Endothelial cell of umbilical vein (primary cell): ENCODE measurements around the gene GUCA2A. TPM values are rescaled to one million over a fixed set of nuclear protein-coding genes. Genes with fewer than 3 reads are reported as not detected.

ENCODE experiments used
- BruUV-seq: library from RNA; stranded (reverse); fragments of 400-500 nt; replicated peaks from 2 replicates; lab custom pipeline; 2021; lab: Mats Ljungman, UMichigan
- CTCF ChIA-PET: fragments of 300-600, 350-600 bp; sonication (Branson Sonifier 250); formaldehyde crosslinking; loops from one replicate; lab custom pipeline; 2021; ENCODE audit warnings: antibody characterized with exemption, inconsistent platforms; lab: Charles Lee
- POLR2A ChIA-PET: fragments of 300-600, 350-600 bp; sonication (Branson Sonifier 250); formaldehyde crosslinking; loops from one replicate; lab custom pipeline; 2021; ENCODE audit warnings: antibody characterized with exemption, inconsistent platforms; lab: Charles Lee
- DNase-seq: peaks from one replicate; pipeline ENCODE4 v3.0.0-alpha.2; 2011; ENCODE audit warnings: low read depth, low spot score
- FAIRE-seq: peaks from 2 replicates; lab custom pipeline; 2011; peaks lifted over from hg19 to GRCh38; lab: Jason Lieb, UNC
- H2AFZ ChIP-seq: 2 replicates; pipeline ENCODE4 v1.6.0; 2012; ENCODE audit warnings: low read depth, low read length, control low read depth, inconsistent platforms
- H3K27ac ChIP-seq: 2 replicates; pipeline ENCODE4 v1.5.1; 2011; ENCODE audit warnings: low read depth, mild to moderate bottlenecking, control low read depth, low read length, moderate library complexity; ENCODE audit not compliant: insufficient read depth
- H3K27me3 ChIP-seq, 2 experiments: 2 replicates each; pipeline versions ENCODE4 v1.6.0 to v1.6.1; 2011; ENCODE audit warnings: low read length in 2 of 2, mixed read lengths in 1 of 2; ENCODE audit not compliant: control insufficient read depth in 2 of 2, insufficient read depth in 2 of 2
- H3K36me3 ChIP-seq, 2 experiments: 2 replicates in 1 of 2; 3 replicates in 1 of 2; pipeline ENCODE4 v1.5.1; 2011; ENCODE audit warnings: low read length in 2 of 2, mild to moderate bottlenecking in 1 of 2, moderate library complexity in 1 of 2; ENCODE audit not compliant: control insufficient read depth in 2 of 2, insufficient read depth in 2 of 2; ENCODE audit errors: extremely low read depth in 1 of 2
- H3K4me1 ChIP-seq: 3 replicates; pipeline ENCODE4 v1.5.1; 2011; ENCODE audit warnings: mild to moderate bottlenecking, low read length; ENCODE audit not compliant: control insufficient read depth, insufficient read depth; ENCODE audit errors: extremely low read depth
- H3K4me2 ChIP-seq: 2 replicates; pipeline ENCODE4 v1.6.1; 2011; ENCODE audit warnings: low read length, control low read depth, mixed read lengths; ENCODE audit not compliant: insufficient read depth
- H3K4me3 ChIP-seq, 3 experiments: fragments of 200-600 bp in 1 of 3; sonication (generic), shearing (Covaris generic) in 1 of 3; replicated peaks in 1 of 3; 2 replicates each; pipeline ENCODE4 v1.5.1; 2011 to 2016; ENCODE audit warnings: control low read depth in 3 of 3, low read length in 3 of 3, mild to moderate bottlenecking in 2 of 3, inconsistent platforms in 1 of 3, low read depth in 1 of 3, moderate library complexity in 1 of 3; ENCODE audit not compliant: insufficient read depth in 1 of 3
- H3K79me2 ChIP-seq: 2 replicates; pipeline ENCODE4 v1.6.0; 2012; ENCODE audit warnings: low read length, inconsistent platforms; ENCODE audit not compliant: control insufficient read depth, insufficient read depth
- H3K9ac ChIP-seq: replicated peaks from 2 replicates; pipeline ENCODE3; 2011; ENCODE audit warnings: low read length, control low read depth; ENCODE audit not compliant: insufficient read depth; ENCODE audit errors: extremely low read depth
- H3K9me1 ChIP-seq: replicated peaks from 3 replicates; pipeline ENCODE4 v1.6.0; 2011; ENCODE audit warnings: mild to moderate bottlenecking, low read length; ENCODE audit not compliant: control insufficient read depth, insufficient read depth; ENCODE audit errors: extremely low read depth
- H3K9me3 ChIP-seq: replicated peaks from 2 replicates; pipeline ENCODE4 v1.5.1; 2012; ENCODE audit warnings: low read length, inconsistent platforms; ENCODE audit not compliant: control insufficient read depth, insufficient read depth
- H4K20me1 ChIP-seq: replicated peaks from 2 replicates; pipeline ENCODE3; 2011; ENCODE audit warnings: mild to moderate bottlenecking, low read length; ENCODE audit not compliant: control insufficient read depth, insufficient read depth; ENCODE audit errors: extremely low read depth
- EZH2 ChIP-seq: IDR thresholded peaks from 2 replicates; pipeline ENCODE4 v1.6.1; 2012; ENCODE audit warnings: borderline replicate concordance, low read depth, mild to moderate bottlenecking, moderate library complexity, low read length, inconsistent platforms; ENCODE audit not compliant: severe bottlenecking
- FOS ChIP-seq: IDR thresholded peaks from 2 replicates; pipeline ENCODE4 v1.6.1; 2011; ENCODE audit warnings: mild to moderate bottlenecking, low read length, moderate library complexity, borderline replicate concordance; ENCODE audit not compliant: insufficient read depth
- GATA2 ChIP-seq: IDR thresholded peaks from 2 replicates; pipeline ENCODE4 v1.7.0; 2011; ENCODE audit warnings: low read depth, mild to moderate bottlenecking, moderate library complexity, mixed read lengths, low read length; ENCODE audit not compliant: insufficient read length, insufficient read depth
- JUN ChIP-seq: IDR thresholded peaks from 2 replicates; pipeline ENCODE4 v1.6.1; 2011; ENCODE audit warnings: borderline replicate concordance, low read depth; ENCODE audit not compliant: insufficient read length, insufficient read depth
- MYC ChIP-seq: IDR thresholded peaks from one replicate; pipeline ENCODE4 v1.6.1; 2011; ENCODE audit warnings: mild to moderate bottlenecking, low read depth, low read length
- POLR2A ChIP-seq: IDR thresholded peaks from 2 replicates; pipeline ENCODE4 v1.6.1; 2012; ENCODE audit warnings: low read depth, mild to moderate bottlenecking, control low read depth, low read length
- POLR2AphosphoS5 ChIP-seq: IDR thresholded peaks from 2 replicates; pipeline ENCODE4 v1.6.1; 2012; ENCODE audit warnings: low read depth, mild to moderate bottlenecking, control low read depth, low read length, moderate library complexity; ENCODE audit not compliant: insufficient read depth
- dilution Hi-C: fragments of 300-500 bp; cut with MboI; formaldehyde crosslinking; loops from one replicate; pipeline ENCODE4 v1.15.0; 2019; ENCODE audit warnings: low sequenced_read_pairs; ENCODE audit not compliant: extremely low pct_ligation_motif_present
- intact Hi-C: fragments of 100-400 bp; cut with micrococcal nuclease; formaldehyde crosslinking; loops from one replicate; pipeline ENCODE4 v1.10.0; 2022
- polyA plus RNA-seq, 4 experiments: library from polyadenylated mRNA; depleted of rRNA in 3 of 4; stranded (reverse) in 3 of 4; unstranded in 1 of 4; fragments of >200 nt; gene quantifications; 2 replicates each; pipeline versions ENCODE4 v1.2.1 to v1.2.3, GENCODE V29; 2011 to 2012; ENCODE audit warnings: missing spikeins in 1 of 4
- total RNA-seq: library from RNA; stranded (reverse); gene quantifications from 2 replicates; pipeline ENCODE4 v1.2.3, GENCODE V29; 2021
- TF ChIP-seq, protein P1 (sequence below), 2 donors: IDR thresholded peaks; 1 replicate in 1 of 2; 2 replicates in 1 of 2; pipeline ENCODE4 v1.5.1; 2011; ENCODE audit warnings: low read length in 2 of 2, mild to moderate bottlenecking in 2 of 2, moderate library complexity in 2 of 2, control low read depth in 1 of 2, inconsistent platforms in 1 of 2, low read depth in 1 of 2; ENCODE audit not compliant: insufficient read depth in 1 of 2; ENCODE audit errors: extremely low read depth in 1 of 2
- TF ChIP-seq, protein P2 (sequence below): IDR thresholded peaks from 2 replicates; pipeline ENCODE4 v1.6.1; 2011; ENCODE audit not compliant: insufficient read depth, insufficient read length

GUCA2A gene
- total and polyA plus RNA-seq, 2 donors (not counting 3 experiments of a cell fraction or from before 2014, with no cell fraction given): not detected

DNA sequence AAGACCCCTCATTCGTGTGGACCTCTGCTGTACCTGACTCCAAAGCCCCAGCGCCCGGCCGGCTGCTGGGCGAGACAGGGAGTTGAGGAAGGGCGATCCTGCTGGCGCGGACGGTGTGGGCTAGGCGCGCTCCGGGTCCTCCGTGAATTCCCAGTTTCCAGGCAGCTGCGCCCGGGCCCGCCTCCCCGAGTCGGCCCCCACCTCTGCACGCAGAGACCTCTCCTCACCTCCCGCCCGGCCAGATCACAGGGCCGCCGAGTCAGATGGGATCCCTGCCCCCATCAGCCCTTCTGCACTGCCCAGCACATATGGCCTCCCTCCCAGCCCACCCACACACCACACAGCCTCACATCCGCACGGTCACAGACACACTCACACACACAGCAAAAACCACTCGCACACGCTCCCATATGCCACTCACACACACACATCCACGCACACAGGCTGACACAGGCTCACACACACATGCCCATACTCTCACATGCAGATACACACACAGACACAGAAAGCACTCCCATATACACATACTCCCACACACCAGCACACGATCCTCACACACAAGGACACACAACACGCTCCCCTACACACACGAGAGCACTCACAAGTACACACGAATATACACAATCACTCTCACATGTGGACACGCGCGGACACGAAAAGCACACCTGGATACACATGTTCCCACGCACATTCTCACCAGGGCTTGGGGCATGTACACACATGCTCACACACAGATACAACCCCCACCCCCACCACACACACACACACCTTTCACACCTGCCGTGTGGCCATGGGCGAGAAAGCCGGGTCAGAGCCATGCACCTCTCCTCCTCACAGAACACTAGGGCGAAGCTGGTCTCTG, 18.6 kb downstream of the GUCA2A start:
- BruUV-seq: no TSS peak
- Histone ChIP-seq H3K27me3 (peaks cover 21 to 22% of the 10 kb centered on the region in 2 experiments), H3K9me1 (no peaks in the 10 kb centered on the region), H3K4me3 (no peak overlapping the region), H3K36me3 (no peaks in the 10 kb centered on the region), H3K4me1 (no peaks in the 10 kb centered on the region), H3K9ac (no peak overlapping the region), H3K79me2 (no peaks in the 10 kb centered on the region), H4K20me1 (no peaks in the 10 kb centered on the region), H3K27ac (no peak overlapping the region), H3K4me2 (no peak overlapping the region), H3K9me3 (no peaks in the 10 kb centered on the region), H2AFZ (no peak overlapping the region)
- TF ChIP-seq GATA2: no peak
- TF ChIP-seq, protein P1, sequence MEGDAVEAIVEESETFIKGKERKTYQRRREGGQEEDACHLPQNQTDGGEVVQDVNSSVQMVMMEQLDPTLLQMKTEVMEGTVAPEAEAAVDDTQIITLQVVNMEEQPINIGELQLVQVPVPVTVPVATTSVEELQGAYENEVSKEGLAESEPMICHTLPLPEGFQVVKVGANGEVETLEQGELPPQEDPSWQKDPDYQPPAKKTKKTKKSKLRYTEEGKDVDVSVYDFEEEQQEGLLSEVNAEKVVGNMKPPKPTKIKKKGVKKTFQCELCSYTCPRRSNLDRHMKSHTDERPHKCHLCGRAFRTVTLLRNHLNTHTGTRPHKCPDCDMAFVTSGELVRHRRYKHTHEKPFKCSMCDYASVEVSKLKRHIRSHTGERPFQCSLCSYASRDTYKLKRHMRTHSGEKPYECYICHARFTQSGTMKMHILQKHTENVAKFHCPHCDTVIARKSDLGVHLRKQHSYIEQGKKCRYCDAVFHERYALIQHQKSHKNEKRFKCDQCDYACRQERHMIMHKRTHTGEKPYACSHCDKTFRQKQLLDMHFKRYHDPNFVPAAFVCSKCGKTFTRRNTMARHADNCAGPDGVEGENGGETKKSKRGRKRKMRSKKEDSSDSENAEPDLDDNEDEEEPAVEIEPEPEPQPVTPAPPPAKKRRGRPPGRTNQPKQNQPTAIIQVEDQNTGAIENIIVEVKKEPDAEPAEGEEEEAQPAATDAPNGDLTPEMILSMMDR (IDR thresholded peaks at IDR 0.05; ENCODE audit: extremely low read depth in 1 of 2, insufficient read depth in 1 of 2, low read depth in 1 of 2, low read length in 2 of 2): no peak
- TF ChIP-seq EZH2: no peak
- no peak for TF ChIP-seq POLR2AphosphoS5
- TF ChIP-seq JUN: no peak
- TF ChIP-seq POLR2A: no peak
- TF ChIP-seq, protein P2, sequence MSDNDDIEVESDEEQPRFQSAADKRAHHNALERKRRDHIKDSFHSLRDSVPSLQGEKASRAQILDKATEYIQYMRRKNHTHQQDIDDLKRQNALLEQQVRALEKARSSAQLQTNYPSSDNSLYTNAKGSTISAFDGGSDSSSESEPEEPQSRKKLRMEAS: no peak
- no peak for TF ChIP-seq MYC
- no peak for TF ChIP-seq FOS
- dilution Hi-C loops: no loop called here
- intact Hi-C loops: loop anchor here (5.0 to 10.0 kb wide), 2 partner anchors 331 to 431 kb away; no protein-coding TSS in a partner anchor
- DNase-seq (no peak), FAIRE-seq (no peak)
- ChIA-PET CTCF (interaction anchor here (0.6 to 3.1 kb wide), 11 partner anchors 26 to 928 kb away, joined by 3 to 58 read pairs (median 5); no protein-coding TSS in a partner anchor), POLR2A (no interaction called here)
